ENCODE data around the gene SLCO4A1.

The SLCO4A1 gene

GRCh38 chr20:62638679-62639406, 3.5 kb upstream of the SLCO4A1 start:
- DNase-seq (ENCODE audit: low read depth in 3 of 3): no peak

- DNase-seq (ENCODE audit: low read depth in 3 of 3): no peak
Measured at GRCh38 chr20:62639765-62640164, 2.5 kb upstream of the SLCO4A1 start.

DNA sequence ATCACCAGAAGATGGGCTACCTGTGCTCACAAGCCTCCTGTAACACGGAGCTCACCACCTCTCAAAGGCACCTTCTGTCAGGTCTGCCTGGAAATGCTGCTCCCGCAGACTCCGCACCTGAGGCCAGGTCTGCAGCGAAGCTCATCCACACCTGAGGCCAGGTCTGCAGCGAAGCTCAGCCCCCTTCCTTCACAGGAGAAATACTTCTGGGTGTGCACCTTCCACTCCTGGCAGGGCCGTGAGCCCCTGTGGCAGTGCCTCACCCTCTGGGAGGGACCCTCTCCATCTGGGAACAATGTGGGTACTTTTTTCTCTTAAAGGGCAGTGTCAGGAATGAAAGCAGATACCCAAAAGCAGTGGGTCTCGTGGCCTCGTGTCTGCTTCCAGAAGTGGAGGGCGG, 1.4 kb upstream of the SLCO4A1 start:
- DNase-seq (ENCODE audit: low read depth in 3 of 3): no peak

- no peak for DNase-seq (ENCODE audit: low read depth in 3 of 3)
Measured at GRCh38 chr20:62641321-62642050, 817 bp upstream of the SLCO4A1 start.

GRCh38 chr20:62642666-62643520, 590 bp downstream of the SLCO4A1 start:
- DNase-seq (ENCODE audit: low read depth in 3 of 3): peak in 1 of 3 donors; percentile 36

GRCh38 chr20:62643521-62644043, 1.3 kb downstream of the SLCO4A1 start:
- DNase-seq (ENCODE audit: low read depth in 3 of 3): no peak

DNA sequence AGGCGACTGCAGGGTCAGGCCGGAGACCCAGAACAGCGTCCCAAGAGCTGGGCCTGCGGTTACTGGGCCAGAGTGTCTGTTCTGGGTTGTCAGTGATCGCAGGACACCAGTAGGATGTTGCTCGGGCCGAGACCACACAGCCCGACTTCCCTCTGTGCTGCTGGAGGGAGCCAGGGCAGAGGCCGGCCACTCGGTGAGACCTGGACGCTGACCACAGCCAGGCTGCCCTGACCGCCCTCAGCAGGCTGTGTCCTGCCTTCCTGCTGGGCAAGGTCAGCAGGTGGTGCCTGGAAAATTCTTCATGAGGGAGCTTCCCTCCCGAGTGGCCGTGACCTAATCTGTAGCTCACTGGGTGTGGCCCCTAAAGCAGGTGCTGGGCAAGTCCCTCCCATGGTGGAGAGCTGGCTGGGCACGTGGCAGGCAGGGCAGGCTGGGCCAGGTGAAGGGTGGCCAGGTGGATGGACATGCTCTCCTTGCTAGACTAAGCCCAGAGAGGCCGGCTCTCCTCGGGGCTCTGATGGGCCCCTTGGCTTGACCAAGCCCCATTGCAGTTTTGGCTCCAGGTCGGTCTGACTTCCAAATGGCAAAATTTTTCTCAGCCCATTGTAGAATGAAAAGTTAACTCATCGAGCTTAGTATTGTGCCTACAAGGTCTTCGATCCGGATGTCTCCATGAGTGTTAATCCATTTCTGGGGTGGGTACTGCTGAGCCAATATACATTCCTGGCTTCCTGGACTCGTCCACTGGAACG, 1.9 kb downstream of the SLCO4A1 start:
- DNase-seq (ENCODE audit: low read depth in 3 of 3): no peak

GRCh38 chr20:62644802-62645496, 2.6 kb downstream of the SLCO4A1 start:
- no peak for DNase-seq (ENCODE audit: low read depth in 3 of 3)

- no peak for DNase-seq (ENCODE audit: low read depth in 3 of 3)
Measured at GRCh38 chr20:62645613-62646012, 3.3 kb downstream of the SLCO4A1 start.

- no peak for DNase-seq (ENCODE audit: low read depth in 3 of 3)
Measured at GRCh38 chr20:62646851-62647520, 4.7 kb downstream of the SLCO4A1 start.

DNA sequence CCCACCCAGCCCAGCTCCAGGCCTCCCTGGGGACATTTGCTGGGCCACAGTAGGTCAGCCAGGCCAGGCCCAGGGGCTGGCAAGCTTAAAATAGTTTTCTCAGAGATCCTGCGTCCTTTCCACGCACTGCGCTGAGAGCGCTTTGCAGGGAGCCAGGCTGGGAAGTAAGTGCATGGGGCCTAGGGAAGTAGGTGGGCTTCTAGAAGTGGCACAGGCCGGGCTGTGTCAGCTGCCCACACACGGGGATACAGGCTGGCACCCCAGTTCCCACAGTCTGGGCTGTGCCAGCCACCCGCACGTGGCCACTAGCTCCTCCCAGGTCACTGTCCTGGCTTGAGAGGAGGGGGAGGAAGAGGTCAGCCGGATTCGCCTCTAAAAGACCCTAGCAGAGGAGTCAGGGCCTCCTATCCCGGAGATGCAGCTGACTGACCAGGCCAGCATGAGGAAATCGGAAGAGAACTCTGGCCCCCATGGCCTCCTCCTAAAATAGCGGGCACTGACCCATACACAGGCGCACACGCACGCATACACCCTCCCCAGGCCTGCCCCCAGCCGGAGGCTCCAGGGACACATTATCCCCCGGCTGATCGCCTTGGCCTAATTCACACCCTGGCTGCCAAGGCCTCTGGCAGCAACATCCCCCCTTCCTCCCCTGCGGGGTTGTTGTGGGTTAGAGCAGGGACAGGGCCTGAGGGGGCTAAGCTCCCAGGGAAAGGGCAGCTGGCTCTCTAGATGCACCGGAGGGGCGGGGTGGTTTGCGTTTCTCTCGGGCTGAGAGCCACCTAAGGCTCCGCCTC, 5.4 kb downstream of the SLCO4A1 start:
- DNase-seq (ENCODE audit: low read depth in 3 of 3): no peak

GRCh38 chr20:62648318-62648995, 6.2 kb downstream of the SLCO4A1 start:
- no peak for DNase-seq (ENCODE audit: low read depth in 3 of 3)

GRCh38 chr20:62649140-62649539, 6.8 kb downstream of the SLCO4A1 start:
- DNase-seq (ENCODE audit: low read depth in 3 of 3): no peak

DNA sequence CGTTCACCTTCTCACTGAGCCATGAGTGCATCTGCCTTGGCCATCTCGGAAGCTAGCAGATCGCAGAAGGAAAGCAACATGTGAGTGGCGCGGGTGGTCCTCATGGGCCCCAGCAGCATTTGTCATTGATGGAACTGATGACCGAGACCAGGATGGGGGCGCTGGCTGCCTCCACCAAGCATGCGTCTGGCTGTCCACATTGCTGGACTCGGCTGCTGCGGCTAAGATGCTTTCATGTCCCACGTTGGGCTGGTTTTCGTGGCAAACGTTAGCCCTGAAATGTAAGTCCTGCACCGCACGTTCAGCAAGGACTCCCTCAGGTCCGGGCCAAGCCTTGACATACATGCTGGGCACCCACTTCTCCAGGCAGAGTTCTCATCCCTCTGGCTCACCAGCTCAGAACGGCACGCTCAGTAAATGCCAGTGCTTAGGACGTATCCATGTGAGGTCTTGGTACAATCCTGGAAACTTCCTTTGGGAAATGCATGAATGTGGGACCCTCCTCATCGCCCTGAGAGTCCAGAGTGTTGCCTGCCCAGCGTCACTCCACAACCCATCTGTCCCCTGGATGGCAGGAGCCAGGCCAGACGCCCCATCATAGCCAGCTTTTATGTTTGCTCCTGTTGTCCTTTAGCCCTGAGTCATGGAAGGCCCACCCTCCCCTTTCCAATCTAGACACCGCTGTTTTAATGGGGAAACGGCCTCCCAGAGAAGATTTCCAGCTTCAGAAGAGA, 8.4 kb downstream of the SLCO4A1 start:
- DNase-seq (ENCODE audit: low read depth in 3 of 3): no peak

GRCh38 chr20:62651285-62652021, 9.2 kb downstream of the SLCO4A1 start:
- DNase-seq (ENCODE audit: low read depth in 3 of 3): peak; percentile 50 to 68 (median 55)

DNA sequence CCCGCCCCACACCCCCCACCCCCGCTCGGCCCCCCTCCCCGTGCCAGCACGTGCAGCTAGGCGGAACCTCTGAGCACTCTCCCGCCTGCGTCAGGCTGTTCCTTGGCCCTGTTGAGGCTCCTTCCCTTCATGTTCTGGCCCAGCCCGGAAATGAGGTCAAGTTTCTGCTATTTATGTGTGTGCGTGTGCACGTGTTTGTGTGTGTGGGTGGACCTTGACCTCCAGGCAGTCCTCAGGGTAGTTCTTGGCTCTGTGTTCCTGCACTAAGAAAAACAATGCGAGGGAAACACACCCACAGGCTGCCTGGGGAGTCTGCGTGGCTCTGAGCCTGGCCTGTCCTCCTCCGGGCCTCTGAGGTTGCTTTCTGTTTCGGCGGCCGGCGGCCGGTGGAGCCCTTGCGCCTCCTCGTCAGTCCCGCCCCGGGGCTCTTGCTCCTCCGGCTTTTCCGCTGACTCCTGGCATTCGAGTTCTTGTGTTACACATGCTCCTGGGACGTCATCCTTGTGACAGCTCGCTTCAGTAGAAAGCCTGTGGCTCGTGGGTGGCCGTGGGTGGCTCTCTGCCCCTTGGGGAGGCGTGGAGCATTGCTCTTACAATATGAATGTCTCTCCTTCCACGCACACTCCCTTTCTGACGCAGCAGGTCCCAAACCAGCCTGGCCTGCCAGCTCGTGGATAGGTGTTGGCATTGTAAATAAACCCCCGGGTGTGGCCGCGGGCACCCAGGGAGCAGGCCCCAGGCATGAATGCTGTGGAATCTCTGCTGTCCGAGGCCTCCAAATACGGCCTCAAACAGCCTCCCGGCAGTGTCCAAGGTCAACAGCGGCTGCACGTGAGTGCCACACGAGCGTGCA, 10.0 kb downstream of the SLCO4A1 start:
- peak; percentile 21 to 57 (median 38) for DNase-seq (ENCODE audit: low read depth in 3 of 3)
